Motor neuron (in vitro differentiated cells): Measurements from ENCODE around the gene KCNMB2. TPM values are rescaled to one million over a fixed set of nuclear protein-coding genes. Genes with fewer than 3 reads are reported as not detected.

ENCODE experiments used
- ATAC-seq, 8 experiments: fragments of 200-7000 bp; cut with Tn5 transposase; replicated peaks in 6 of 8; 2 replicates each; pipeline ENCODE4 v1.8.0; 2021; ENCODE audit warnings: mild to moderate bottlenecking in 8 of 8, moderate library complexity in 8 of 8
- H3K27ac ChIP-seq, 2 donors: fragments of 250-450 bp; sonication (Bioruptor Pico); 2 replicates each; pipeline ENCODE4 v1.9.0; 2021; ENCODE audit warnings: antibody characterized with exemption in 2 of 2, mild to moderate bottlenecking in 2 of 2, moderate library complexity in 1 of 2
- H3K4me1 ChIP-seq, 2 donors: fragments of 250-450 bp; sonication (Bioruptor Pico); replicated peaks in 1 of 2; 2 replicates each; pipeline ENCODE4 v1.6.1; 2021; ENCODE audit warnings: antibody characterized with exemption in 2 of 2, mild to moderate bottlenecking in 2 of 2, moderate library complexity in 1 of 2
- H3K4me3 ChIP-seq, 5 donors: fragments of 250-450 bp; sonication (Bioruptor Pico); 2 replicates each; pipeline ENCODE4 v1.9.0; 2021; ENCODE audit warnings: antibody characterized with exemption in 5 of 5, mild to moderate bottlenecking in 5 of 5, moderate library complexity in 4 of 5
- WGBS, 10 experiments: fragments of 450-650 bp; shearing (Covaris generic); methylation state at CpG; one replicate each; pipeline ENCODE4 v1.0.0; 2022; 5-methylcytosine and 5-hydroxymethylcytosine counted together
- in situ Hi-C, 9 experiments: fragments of 400-800 bp; cut with MboI; loops; one replicate each; pipeline ENCODE4 v1.15.0; 2021; ENCODE audit warnings: low sequenced_read_pairs in 9 of 9, low pct_unique_long_range_greater_than_20kb in 2 of 9; ENCODE audit not compliant: unreplicated experiment in 9 of 9
- total RNA-seq, 8 experiments: library from RNA; unstranded; fragments of 300-600 nt; gene quantifications; 2 replicates each; pipeline versions ENCODE4 v1.2.3 to v1.2.4, GENCODE V29; 2022

The KCNMB2 gene
- total RNA-seq, 8 experiments from 2014 or later, result 0.18 to 4.3 (median 1.7) TPM

DNA sequence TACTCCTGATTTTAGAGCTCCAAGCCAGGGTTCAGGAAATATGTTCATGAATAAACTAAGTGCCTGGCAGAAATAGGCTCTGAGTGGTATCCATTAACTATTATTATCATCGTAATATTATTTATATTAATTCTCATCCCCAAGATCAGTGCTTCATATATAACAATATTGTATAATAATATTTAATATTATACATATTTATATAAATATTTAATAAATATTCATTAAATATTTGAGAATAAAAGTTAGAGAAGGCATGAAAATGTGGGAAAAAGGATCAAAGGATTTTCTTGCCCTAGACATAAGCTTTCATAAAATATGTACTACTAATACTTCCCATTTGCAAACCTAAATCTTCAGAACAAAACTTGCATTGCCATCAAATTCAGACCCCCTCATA, 338.9 kb downstream of the KCNMB2 start:
- 0 to 100% (median 60%) methylated on average over 1 of the region's 1 CpG; no CpG with 5 or more reads in 2 of the 10 experiments for WGBS, 10 experiments
- peaks cover 4 to 11% of the 10 kb centered on the region in 2 donors for H3K4me1 ChIP-seq
- in situ Hi-C loops, result no loop called here
- no peak overlapping the region for H3K4me3 ChIP-seq
- no peak overlapping the region for H3K27ac ChIP-seq
- no peak for ATAC-seq

- in situ Hi-C loops, result no loop called here
- no peak overlapping the region for H3K4me3 ChIP-seq
- peak in 2 of 8 experiments; percentile 61 to 89 for ATAC-seq
- peaks cover 4 to 11% of the 10 kb centered on the region in 2 donors for H3K4me1 ChIP-seq
- no peak overlapping the region for H3K27ac ChIP-seq
- 0 to 84% (median 32%) methylated on average over 4 to 5 of the region's 5 CpGs; no CpG with 5 or more reads in 1 of the 10 experiments for WGBS, 10 experiments
Observed at GRCh38 chr3:178875836-178876235, 339.6 kb downstream of the KCNMB2 start.

GRCh38 chr3:178880274-178880673, 344.0 kb downstream of the KCNMB2 start:
- 88 to 100% (median 94%) methylated on average over 1 of the region's 1 CpG; no CpG with 5 or more reads in 6 of the 10 experiments for WGBS, 10 experiments
- Histone ChIP-seq H3K4me1 (peaks cover 4 to 11% of the 10 kb centered on the region in 2 donors), H3K27ac (no peak overlapping the region), H3K4me3 (no peak overlapping the region)
- ATAC-seq, result no peak
- in situ Hi-C loops, result no loop called here
